ENCODE results near the gene DLG2.
"Not testable (repeated sequence)": the region's sequence is repeated elsewhere in the genome, so short reads cannot be mapped to it uniquely, and the experiment has no call there.

DLG2 gene

GRCh38 chr11:85229723-85230122 is 397.4 kb downstream of the DLG2 start:
- not testable (repeated sequence) for H3K27me3 Mint-ChIP-seq

GRCh38 chr11:85196968-85197367 is 430.2 kb downstream of the DLG2 start:
- no peaks in the 10 kb centered on the region for H3K36me3 Mint-ChIP-seq (ENCODE audit: low read depth)
- H3K4me1 Mint-ChIP-seq (ENCODE audit: low read depth) = no peaks in the 10 kb centered on the region
- H3K27ac Mint-ChIP-seq = no peak overlapping the region
- no peak overlapping the region for H3K4me3 Mint-ChIP-seq
- peaks cover 53% of the 10 kb centered on the region for H3K9me3 Mint-ChIP-seq
- no peaks in the 10 kb centered on the region for H3K27me3 Mint-ChIP-seq
- intact Hi-C loops (cut with micrococcal nuclease) = no loop called here

More at GRCh38 chr11:85229723-85230122, 397.4 kb downstream of the DLG2 start:
- H3K4me3 Mint-ChIP-seq; H3K4me1 Mint-ChIP-seq (ENCODE audit: low read depth); H3K27ac Mint-ChIP-seq; H3K36me3 Mint-ChIP-seq (ENCODE audit: low read depth): not testable (repeated sequence)
- peaks cover 16% of the 10 kb centered on the region for H3K9me3 Mint-ChIP-seq
- intact Hi-C loops (cut with micrococcal nuclease) = loop anchor here (5.0 kb wide), 1 partner anchor 442 kb away; no protein-coding TSS in a partner anchor

- H3K4me3 Mint-ChIP-seq = no peak overlapping the region
- no peaks in the 10 kb centered on the region for H3K36me3 Mint-ChIP-seq (ENCODE audit: low read depth)
- intact Hi-C loops (cut with micrococcal nuclease) = no loop called here
- H3K27ac Mint-ChIP-seq = no peak overlapping the region
- no peaks in the 10 kb centered on the region for H3K4me1 Mint-ChIP-seq (ENCODE audit: low read depth)
- H3K27me3 Mint-ChIP-seq = no peaks in the 10 kb centered on the region
- H3K9me3 Mint-ChIP-seq = peaks cover 43% of the 10 kb centered on the region
These were observed 431.2 kb downstream of the DLG2 start for GRCh38 chr11:85195934-85196333.

- Mint-ChIP-seq H3K27ac (no peak overlapping the region), H3K4me1 (ENCODE audit: low read depth) (no peaks in the 10 kb centered on the region), H3K9me3 (peaks cover 26% of the 10 kb centered on the region)
These were observed 439.2 kb downstream of the DLG2 start for GRCh38 chr11:85187992-85188391.

GRCh38 chr11:85184721-85185120 is 442.4 kb downstream of the DLG2 start:
- Mint-ChIP-seq H3K36me3 (ENCODE audit: low read depth) (no peaks in the 10 kb centered on the region), H3K9me3 (peaks cover 26% of the 10 kb centered on the region), H3K4me1 (ENCODE audit: low read depth) (no peaks in the 10 kb centered on the region), H3K4me3 (no peak overlapping the region), H3K27ac (no peak overlapping the region), H3K27me3 (no peaks in the 10 kb centered on the region)
- intact Hi-C loops (cut with micrococcal nuclease) = no loop called here

More at GRCh38 chr11:85187992-85188391, 439.2 kb downstream of the DLG2 start:
- intact Hi-C loops (cut with micrococcal nuclease) = no loop called here
- Mint-ChIP-seq H3K4me3 (no peak overlapping the region), H3K27me3 (no peaks in the 10 kb centered on the region), H3K36me3 (ENCODE audit: low read depth) (no peaks in the 10 kb centered on the region)

GRCh38 chr11:85182441-85183387 is 444.4 kb downstream of the DLG2 start:
- Mint-ChIP-seq H3K27me3 (no peaks in the 10 kb centered on the region), H3K36me3 (ENCODE audit: low read depth) (no peaks in the 10 kb centered on the region), H3K27ac (no peak overlapping the region), H3K9me3 (peaks cover 18% of the 10 kb centered on the region), H3K4me1 (ENCODE audit: low read depth) (no peaks in the 10 kb centered on the region), H3K4me3 (no peak overlapping the region)
- intact Hi-C loops (cut with micrococcal nuclease) = no loop called here

GRCh38 chr11:85180528-85180927 is 446.6 kb downstream of the DLG2 start:
- no peak overlapping the region for H3K27ac Mint-ChIP-seq
- intact Hi-C loops (cut with micrococcal nuclease) = no loop called here
- H3K9me3 Mint-ChIP-seq = peaks cover 14% of the 10 kb centered on the region
- H3K27me3 Mint-ChIP-seq = no peaks in the 10 kb centered on the region
- H3K36me3 Mint-ChIP-seq (ENCODE audit: low read depth) = no peaks in the 10 kb centered on the region
- H3K4me3 Mint-ChIP-seq = no peak overlapping the region
- H3K4me1 Mint-ChIP-seq (ENCODE audit: low read depth) = no peaks in the 10 kb centered on the region

GRCh38 chr11:85171648-85172257 is 455.4 kb downstream of the DLG2 start:
- H3K9me3 Mint-ChIP-seq = peaks cover 52% of the 10 kb centered on the region
- H3K27me3 Mint-ChIP-seq = no peaks in the 10 kb centered on the region
- intact Hi-C loops (cut with micrococcal nuclease) = no loop called here
- H3K4me3 Mint-ChIP-seq = no peak overlapping the region
- H3K4me1 Mint-ChIP-seq (ENCODE audit: low read depth) = no peaks in the 10 kb centered on the region
- no peaks in the 10 kb centered on the region for H3K36me3 Mint-ChIP-seq (ENCODE audit: low read depth)
- no peak overlapping the region for H3K27ac Mint-ChIP-seq

- H3K4me3 Mint-ChIP-seq = no peak overlapping the region
- H3K27ac Mint-ChIP-seq = no peak overlapping the region
- H3K27me3 Mint-ChIP-seq = no peaks in the 10 kb centered on the region
- intact Hi-C loops (cut with micrococcal nuclease) = no loop called here
- H3K36me3 Mint-ChIP-seq (ENCODE audit: low read depth) = no peaks in the 10 kb centered on the region
- no peaks in the 10 kb centered on the region for H3K4me1 Mint-ChIP-seq (ENCODE audit: low read depth)
- peaks cover 45% of the 10 kb centered on the region for H3K9me3 Mint-ChIP-seq
These were observed 457.0 kb downstream of the DLG2 start for GRCh38 chr11:85170184-85170583.

GRCh38 chr11:85167471-85167870 is 459.7 kb downstream of the DLG2 start:
- Mint-ChIP-seq H3K27ac (no peak overlapping the region), H3K9me3 (peaks cover 19% of the 10 kb centered on the region), H3K4me3 (no peak overlapping the region), H3K4me1 (ENCODE audit: low read depth) (no peaks in the 10 kb centered on the region), H3K36me3 (ENCODE audit: low read depth) (no peaks in the 10 kb centered on the region), H3K27me3 (no peaks in the 10 kb centered on the region)
- intact Hi-C loops (cut with micrococcal nuclease) = no loop called here

- Mint-ChIP-seq H3K36me3 (ENCODE audit: low read depth) (no peaks in the 10 kb centered on the region), H3K4me1 (ENCODE audit: low read depth) (no peaks in the 10 kb centered on the region), H3K27ac (no peak overlapping the region), H3K9me3 (peaks cover 15% of the 10 kb centered on the region), H3K4me3 (no peak overlapping the region), H3K27me3 (no peaks in the 10 kb centered on the region)
- intact Hi-C loops (cut with micrococcal nuclease) = no loop called here
These were observed 460.1 kb downstream of the DLG2 start for GRCh38 chr11:85167038-85167437.

- Mint-ChIP-seq H3K27me3 (no peaks in the 10 kb centered on the region), H3K9me3 (peaks cover 12% of the 10 kb centered on the region), H3K36me3 (ENCODE audit: low read depth) (no peaks in the 10 kb centered on the region), H3K4me1 (ENCODE audit: low read depth) (no peaks in the 10 kb centered on the region), H3K27ac (no peak overlapping the region), H3K4me3 (no peak overlapping the region)
- intact Hi-C loops (cut with micrococcal nuclease) = no loop called here
These were observed 461.3 kb downstream of the DLG2 start for GRCh38 chr11:85165819-85166218.

GRCh38 chr11:85164743-85165142 is 462.4 kb downstream of the DLG2 start:
- no peaks in the 10 kb centered on the region for H3K4me1 Mint-ChIP-seq (ENCODE audit: low read depth)
- peaks cover 9% of the 10 kb centered on the region for H3K9me3 Mint-ChIP-seq
- H3K36me3 Mint-ChIP-seq (ENCODE audit: low read depth) = no peaks in the 10 kb centered on the region

GRCh38 chr11:85154294-85154693 is 472.9 kb downstream of the DLG2 start:
- H3K4me1 Mint-ChIP-seq (ENCODE audit: low read depth) = no peaks in the 10 kb centered on the region
- no peaks in the 10 kb centered on the region for H3K27me3 Mint-ChIP-seq
- H3K9me3 Mint-ChIP-seq = peaks cover 55% of the 10 kb centered on the region
- no peaks in the 10 kb centered on the region for H3K36me3 Mint-ChIP-seq (ENCODE audit: low read depth)
- intact Hi-C loops (cut with micrococcal nuclease) = no loop called here
- H3K27ac Mint-ChIP-seq = no peak overlapping the region
- H3K4me3 Mint-ChIP-seq = no peak overlapping the region

More at GRCh38 chr11:85164743-85165142, 462.4 kb downstream of the DLG2 start:
- no peak overlapping the region for H3K4me3 Mint-ChIP-seq
- H3K27me3 Mint-ChIP-seq = no peaks in the 10 kb centered on the region
- H3K27ac Mint-ChIP-seq = no peak overlapping the region
- intact Hi-C loops (cut with micrococcal nuclease) = no loop called here
